Hematopoietic multipotent progenitor cell (in vitro differentiated cells): ENCODE results near the gene PPP1R11. TPM values are rescaled to one million over a fixed set of nuclear protein-coding genes. Genes with fewer than 3 reads are reported as not detected.
A peak's percentile ranks its signal among the peaks of the same experiment; 100 is the strongest.
"Not testable (repeated sequence)": the region's sequence is repeated elsewhere in the genome, so short reads cannot be mapped to it uniquely, and the experiment has no call there.

ENCODE experiments used
- DNase-seq, 3 donors: peaks; one replicate each; pipeline ENCODE4 v3.0.0-alpha.2; 2011 to 2015; ENCODE audit warnings: low read depth in 2 of 3, low spot score in 2 of 3
- total RNA-seq: library from RNA; depleted of rRNA; stranded (reverse); fragments of >200 nt; gene quantifications from one replicate; pipeline ENCODE4 v1.2.3, GENCODE V29; 2012

The PPP1R11 gene, protein sequence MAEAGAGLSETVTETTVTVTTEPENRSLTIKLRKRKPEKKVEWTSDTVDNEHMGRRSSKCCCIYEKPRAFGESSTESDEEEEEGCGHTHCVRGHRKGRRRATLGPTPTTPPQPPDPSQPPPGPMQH
- total RNA-seq: 16.7 TPM

DNA sequence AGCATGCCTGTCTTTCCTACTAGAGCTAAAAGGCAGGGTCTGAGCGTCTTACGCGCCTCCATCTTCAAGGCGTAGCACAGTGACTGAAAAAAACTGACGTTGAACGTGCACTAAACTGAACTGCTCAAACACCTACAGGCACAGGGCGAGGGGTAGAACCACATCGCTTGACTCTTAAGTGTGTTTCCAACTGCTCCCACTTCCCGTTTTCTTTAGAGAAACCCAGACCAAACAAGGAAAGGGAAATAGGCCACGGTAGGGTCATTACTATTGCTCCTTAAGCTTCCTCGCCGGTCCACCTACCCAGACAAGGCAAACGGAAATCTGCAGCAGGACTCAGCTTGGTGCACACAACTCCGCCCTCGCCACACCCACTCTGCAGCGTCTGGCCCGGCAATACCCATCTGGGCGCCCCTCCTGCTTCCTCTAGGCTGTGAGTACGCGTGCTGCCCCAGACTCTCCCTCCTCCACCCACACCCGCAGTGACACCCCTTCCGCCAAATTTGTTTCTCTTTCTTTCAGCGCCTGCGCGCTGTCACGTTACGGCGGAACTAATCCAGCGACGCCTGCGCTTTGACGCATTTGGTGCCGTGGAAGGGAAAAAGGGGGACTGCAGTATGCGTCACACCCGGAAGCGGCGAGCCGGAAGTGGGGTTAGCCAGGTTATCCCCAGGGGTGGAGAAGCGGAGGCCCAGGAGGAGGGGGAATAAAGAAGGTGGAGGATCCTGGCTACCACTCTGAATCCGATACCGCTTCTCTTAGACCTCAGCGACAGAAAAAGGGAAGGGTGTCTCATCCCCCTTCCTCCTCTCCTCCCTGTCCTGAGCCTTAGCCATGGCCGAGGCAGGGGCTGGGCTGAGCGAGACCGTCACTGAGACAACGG lies at the start of gene PPP1R11:
Gene PPP1R11 (plus strand): TSS at position 622 of the 883 bp plus-strand sequence. CDS start 213 bp downstream, at position 835.
- DNase-seq: peak; percentile 97 to 100 (median 100)

DNA sequence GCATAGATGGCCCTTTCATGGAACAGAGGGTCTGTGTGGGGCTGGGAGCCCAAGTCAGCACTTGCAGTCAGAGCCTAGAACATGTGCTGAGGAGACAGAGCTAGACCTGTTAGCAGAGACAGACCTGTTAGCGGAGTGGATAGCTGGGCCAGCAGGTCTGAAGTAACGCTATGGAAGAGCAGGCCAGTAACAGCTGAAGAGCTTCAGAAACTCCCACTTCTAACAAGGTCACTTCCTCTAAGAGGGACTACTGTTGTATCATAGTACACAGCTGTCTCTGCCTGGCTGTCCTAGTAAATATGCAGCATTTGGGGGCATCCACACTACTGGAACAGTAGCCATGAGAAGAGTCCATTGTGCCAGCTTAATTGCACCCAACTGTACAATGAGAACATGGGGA lies 47.2 kb upstream of the PPP1R11 start:
- DNase-seq: no peak

DNA sequence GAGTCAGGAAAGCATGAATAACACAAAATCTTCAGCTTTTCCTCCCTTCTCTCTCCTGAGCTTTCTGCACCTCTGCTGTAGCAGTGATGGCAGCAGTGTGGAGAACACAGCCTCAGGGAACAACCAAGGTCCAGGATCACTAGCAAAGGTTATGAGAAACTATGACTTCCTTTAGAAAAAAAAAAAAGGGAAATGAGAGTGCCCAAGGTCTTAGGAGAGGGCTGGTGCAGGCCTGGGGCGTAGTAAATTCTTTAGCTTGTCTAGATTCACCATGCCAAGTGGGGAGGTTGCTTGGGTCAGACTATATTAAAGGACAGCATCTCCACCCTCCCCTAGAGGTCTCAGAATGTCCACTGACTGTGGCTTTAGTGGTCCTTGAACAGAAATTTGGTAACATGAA lies 46.4 kb upstream of the PPP1R11 start:
- no peak for DNase-seq

DNA sequence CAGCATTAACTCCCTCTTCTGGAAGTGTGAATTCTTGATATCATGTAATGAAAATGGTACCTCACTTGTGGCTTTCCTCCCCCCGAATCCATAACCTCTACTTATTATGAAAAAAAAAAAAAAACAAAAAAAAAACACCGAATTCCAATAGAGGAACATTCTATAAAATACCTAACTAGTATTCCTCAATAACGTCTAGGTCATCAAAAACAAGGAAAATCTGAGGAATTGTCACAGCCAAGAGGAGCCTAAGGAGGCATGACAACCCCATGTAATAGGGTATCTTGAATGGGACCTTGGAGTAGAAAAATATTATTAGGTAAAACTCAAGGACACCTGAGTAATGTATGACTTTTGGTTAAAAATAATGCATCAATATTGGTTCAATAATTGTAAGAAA lies 44.8 kb upstream of the PPP1R11 start:
- DNase-seq: no peak

DNA sequence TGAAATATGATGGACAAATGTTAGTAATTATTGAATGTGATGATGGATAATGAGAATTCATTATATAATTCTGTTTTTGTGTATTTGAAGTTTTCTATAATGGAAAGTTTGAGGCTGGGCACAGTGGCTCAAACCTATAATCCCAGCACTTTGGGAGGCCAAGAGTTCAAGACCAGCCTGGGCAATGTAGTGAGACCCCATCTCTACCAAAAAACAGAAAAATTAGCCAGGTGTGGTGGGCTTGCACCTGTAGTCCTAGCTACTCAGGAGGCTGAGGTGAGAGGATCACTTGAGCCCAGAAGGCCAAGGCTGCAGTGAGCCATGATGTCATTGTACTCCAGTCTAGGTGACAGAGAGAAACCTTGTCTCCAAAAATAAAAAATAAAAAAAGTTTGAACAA lies 44.3 kb upstream of the PPP1R11 start:
- not testable (repeated sequence) for DNase-seq

DNA sequence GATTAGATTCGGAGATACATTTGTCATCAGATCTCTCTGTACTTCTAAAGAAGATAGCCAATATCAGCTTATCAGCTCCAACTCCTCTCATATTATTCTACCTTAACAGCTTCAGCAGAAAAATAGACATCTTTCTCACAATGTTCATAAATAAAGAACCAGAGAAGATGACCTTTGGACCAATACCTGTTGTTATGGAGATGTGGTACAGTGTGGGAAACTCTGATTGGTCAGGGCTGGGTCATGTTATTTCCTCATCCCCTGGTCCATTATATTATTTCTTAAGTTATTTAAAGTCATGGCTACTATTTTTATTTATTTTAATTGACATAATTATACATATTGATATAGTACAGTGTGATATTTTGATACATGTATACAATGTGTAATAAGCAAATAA lies 41.8 kb upstream of the PPP1R11 start:
- DNase-seq: no peak

DNA sequence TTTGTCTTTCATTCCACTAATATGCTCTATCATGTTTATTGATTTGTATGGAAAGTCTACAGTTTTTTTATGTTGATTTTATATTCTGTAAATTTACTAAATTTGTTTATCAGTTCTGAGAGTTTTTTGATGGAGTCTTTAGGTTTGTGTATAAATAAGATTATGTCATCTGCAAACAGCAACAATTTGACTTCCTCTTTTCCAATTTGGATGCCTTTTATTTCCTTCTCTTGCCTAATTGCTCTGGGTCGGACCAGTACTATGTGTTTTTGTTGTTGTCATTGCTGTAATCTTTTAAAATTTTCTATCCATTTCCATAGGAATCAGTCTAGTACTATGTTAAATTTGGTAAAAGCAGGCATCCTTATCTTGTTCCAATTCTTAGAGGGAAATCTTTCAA lies 37.4 kb upstream of the PPP1R11 start:
- DNase-seq: no peak

DNA sequence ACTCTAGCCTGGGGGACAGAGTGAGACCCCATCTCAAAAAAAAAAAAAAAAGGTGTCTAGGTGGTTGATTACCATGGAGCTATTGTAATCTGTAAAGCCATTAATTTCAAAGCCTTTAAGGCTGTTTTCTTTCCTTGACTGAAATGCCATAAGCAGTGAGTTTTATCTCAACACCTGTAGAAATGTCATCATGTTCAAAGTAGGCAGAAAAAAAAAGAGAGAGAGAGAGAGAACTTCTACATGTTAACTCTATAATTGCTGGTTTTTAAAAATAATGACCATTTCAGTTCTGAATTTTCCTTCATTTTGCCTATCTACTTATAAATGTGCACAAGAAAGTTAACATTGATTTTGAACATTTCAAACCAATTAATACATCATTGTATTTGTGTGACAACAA lies 35.6 kb upstream of the PPP1R11 start:
- no peak for DNase-seq

DNA sequence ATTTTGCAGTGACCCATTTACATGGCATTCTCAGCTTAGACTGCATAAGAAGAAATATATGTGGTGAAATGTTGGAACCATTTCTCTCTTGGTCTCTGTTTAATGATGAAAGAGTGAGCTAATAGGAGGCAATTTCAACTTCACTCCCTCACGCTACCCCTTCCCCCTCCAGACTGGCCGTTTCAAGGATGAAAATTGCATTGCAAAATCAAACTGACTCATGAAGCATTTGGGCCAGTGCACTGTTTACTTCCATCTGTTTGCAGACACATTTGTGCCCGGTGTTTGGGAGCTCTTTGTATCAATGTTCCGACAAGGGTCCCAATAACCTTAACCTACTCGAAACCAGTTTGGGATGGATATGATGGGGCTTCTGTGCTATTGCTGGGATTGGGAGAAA lies 33.6 kb upstream of the PPP1R11 start:
- DNase-seq: not testable (repeated sequence)

DNA sequence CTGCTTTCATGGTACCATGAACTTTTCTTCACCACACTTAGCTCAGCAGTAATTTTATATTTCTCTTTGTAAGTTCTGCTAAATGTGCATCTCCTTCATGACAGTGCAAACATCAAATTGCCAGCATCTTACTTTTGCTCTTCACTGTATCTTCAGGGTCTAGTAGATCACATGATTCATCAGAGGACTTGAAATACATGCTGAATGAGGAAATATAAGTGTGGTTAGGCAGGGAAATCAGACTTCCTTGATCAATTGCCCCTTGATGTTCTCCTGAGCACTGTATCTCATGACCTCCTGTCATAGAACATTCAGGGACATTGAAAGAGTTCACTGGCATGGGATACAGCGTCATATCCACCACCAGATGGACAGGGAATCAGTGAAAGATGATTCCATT lies 31.2 kb upstream of the PPP1R11 start:
- no peak for DNase-seq

DNA sequence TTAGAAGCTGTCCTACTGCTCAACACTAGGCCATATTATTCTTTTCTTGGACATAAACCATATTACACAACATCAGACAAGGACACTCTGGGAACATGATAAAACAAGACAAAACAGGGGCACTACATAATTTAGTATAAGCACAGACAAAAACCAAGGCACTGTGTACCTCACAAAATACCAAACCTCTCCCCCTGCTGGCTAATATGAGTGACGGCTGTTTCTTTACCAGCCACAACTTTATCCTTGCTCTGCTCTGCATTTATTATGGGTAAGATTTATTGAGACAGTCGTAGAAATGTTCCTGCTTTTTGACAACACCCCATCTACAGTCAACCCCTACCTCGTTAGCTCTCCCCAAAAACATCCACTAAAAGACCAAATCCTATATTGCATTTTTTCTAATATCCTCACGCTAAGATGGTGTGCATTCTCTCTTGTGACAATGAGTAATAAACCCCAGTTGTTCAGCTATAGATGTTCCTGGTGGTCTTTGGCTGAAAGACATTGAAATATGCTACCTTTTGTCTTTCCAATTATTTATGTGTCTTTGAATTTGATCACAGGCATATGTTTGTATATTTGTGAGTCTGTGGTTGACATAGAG lies 29.7 kb upstream of the PPP1R11 start:
- peak in 2 of 3 donors; percentile 21 to 45 for DNase-seq

DNA sequence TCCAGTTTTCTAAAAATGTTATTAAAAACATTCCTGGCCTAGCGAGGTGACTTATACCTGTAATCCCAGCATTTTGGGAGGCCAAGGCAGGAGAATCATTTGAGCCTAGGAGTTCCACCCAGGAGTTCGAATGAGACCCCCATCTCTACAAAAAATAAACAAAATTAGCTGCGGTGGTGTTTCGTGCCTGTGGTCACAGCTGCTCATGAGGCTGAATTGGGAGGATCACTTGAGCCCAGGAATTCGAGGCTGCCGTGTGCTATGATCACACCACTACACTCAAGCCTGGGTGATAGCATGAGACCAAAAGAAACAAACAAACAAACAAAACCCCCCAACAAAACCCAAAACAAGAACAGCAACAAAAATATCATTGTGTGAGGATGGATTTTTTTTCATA lies 25.8 kb upstream of the PPP1R11 start:
- no peak for DNase-seq

DNA sequence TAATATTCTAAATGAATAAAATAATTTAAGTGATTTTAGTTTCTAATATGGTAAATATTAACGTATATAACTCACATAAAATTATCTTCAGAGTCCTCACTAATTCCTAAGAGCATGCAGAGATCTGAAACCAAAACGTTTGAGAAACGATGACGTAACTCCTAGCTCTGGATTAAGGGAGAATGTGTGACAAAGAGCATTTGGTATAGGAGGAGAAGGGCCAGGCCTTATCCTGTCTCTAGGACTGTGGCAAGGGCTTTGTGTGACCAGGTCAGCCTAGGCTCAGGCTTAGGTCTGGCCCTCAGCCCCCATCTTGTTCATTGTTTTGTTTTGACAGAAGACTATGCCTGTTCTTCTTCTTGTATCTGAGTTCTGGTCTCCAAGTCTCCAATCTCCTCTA lies 25.2 kb upstream of the PPP1R11 start:
- DNase-seq: no peak

DNA sequence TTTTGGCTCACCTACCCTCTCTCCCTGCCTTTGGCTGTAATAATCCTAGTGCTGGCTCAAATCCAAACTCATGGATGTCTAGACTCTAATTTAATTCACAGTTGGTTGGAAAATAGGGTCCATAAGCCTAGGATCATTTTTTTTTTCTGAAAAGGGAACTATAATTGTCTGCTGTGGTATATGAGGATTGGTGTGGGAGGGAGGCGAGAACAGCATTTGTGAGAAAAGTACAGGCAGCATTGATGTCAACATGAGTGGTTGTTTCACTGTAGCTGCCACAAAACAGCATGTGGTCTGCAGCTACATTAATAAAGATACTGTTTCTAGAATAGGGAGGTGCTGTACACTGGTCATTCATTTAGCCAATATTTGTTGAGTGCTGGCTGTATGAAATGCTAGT lies 24.5 kb upstream of the PPP1R11 start:
- no peak for DNase-seq

DNA sequence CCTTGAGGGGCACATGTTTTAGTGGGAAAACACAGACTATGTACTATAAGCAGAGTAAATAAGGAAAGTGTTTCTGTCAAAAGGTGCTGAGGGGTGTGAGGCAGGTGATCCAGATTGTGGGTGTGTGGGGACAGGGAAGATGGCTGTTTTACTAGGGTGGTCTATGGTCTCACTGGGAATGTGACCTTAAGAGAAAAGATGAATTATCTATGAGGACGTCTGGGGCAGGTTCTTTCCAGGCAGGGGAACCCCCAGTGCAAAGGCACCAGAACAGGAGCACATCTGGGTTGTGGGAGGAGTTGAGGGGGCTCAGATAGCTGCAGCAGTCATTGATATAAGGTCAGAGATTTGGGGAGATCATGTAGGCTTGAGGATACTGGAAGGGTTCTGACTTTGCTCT lies 24.1 kb upstream of the PPP1R11 start:
- no peak for DNase-seq

DNA sequence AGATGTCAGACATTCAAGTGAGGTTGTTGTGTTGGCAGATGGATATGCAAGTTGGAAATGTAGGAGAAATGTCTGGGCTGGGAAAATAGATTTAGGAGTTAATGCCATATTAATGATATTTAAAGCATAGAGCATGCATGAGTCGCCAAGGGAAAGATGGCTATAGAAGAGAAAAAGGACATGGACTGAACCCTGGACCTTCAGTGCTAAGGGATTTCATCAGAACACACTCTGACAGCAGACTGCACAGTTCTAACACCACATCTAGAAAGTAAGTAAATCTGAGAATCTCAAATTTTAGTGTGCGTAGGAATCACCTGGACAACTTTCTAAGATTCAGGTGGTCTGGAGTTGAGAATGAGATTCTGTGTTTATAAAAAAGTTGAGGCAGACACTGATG lies 23.3 kb upstream of the PPP1R11 start:
- no peak for DNase-seq

DNA sequence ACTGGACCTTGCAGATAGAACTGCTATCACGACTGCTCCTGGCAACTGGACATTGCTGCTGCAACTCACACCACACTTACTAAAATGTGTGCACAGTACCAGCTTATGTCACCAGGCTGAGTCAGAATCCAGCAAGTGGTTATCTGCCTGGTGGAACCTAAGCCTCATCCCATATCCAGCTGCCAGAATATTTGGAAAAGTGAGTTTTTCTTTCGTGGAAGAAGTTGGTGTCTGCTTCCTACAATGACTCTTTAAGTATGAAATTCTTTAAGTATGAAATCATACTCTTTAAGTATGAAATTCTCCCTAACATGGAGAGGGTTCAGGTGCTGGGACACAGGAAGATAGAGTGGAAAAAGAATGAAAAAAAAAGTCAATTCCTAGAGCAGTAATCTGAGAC lies 22.4 kb upstream of the PPP1R11 start:
- DNase-seq: no peak

DNA sequence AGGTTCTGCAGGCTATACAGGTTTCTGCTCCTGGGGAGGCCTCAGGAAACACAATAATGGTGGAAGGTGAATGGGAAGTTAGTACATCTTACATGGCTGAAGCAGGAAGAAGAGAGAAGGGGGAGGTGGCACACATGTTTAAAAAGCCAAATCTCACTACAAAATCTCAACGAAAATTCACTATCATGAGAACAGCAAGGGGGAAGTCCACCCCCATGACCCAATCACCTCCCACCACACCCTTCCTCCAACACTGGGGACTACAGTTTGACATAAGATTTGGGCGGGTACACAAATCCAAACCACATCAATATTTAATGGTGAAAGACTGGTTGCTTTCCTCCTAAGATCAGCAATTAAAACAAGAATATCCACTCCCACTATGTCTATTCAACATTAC lies 19.8 kb upstream of the PPP1R11 start:
- no peak for DNase-seq

DNA sequence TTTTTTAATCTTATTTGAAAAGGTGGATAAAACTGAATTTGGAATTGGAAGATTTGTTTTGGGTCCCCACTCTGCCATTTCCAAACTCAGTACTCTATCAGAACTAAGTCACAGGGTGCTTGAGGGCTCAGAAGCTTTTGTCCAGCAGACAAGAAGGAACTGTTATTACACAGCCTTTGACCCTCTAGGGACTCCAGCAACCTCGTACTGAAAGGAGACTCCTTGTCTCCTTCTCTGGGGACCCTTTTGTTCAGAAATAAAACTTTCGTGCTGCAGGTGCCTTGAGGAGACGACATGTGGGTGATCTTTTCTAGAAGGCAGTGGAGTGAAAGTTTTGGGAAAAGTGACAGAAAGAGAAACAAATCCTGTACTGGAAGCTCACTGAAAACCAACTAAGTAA lies 13.3 kb upstream of the PPP1R11 start:
- no peak for DNase-seq

DNA sequence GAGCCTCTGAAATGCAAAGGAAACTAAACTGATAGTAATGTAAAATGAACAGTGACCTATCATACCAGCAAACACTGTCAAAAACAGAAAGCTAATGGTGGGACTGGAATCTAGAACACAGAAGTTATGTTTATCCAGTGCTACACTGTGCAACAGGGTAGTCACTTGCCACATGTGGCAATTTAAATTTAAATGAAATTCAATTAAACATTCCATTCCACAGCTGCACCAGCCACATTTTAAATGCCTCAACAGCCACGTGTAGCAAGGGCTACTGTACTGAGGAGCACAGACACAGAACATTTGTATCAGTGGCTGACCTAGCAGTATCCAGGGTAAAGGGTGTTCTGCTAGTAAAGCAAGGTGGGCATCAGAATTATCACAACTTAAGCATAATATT lies 11.5 kb upstream of the PPP1R11 start:
- no peak for DNase-seq

DNA sequence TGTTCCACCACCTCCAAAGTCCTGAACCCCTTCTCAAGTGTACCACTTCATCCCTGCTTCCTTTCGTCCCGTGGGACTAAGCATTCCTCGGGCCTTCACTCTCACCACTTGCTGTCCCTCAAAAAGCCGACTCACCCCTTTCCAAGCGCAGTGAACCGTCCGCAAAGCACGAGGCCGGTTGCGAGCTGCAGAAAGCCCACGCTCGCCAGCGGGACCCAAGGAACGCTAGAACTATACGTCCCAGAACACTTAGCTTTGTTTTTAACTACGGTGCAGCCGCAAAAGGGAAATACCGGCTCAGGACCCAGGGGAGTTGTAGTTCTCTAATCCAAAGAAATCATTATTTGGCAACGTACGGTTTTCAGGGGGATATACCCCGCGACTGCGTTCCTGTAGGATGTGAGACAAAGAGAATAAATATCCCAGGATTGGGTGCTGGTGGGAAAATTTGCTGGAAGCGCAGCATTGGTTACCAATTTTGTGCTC lies 6.3 kb upstream of the PPP1R11 start:
- peak in 1 of 3 donors; percentile 50 for DNase-seq
